Tibial artery (tissue), 4 donors: ENCODE results near the gene TOMT.

ENCODE experiments used
- DNase-seq, 2 donors: peaks; one replicate each; pipeline ENCODE4 v3.0.0-alpha.2; 2019
- H3K27ac ChIP-seq, 2 donors: fragments of 200-600 bp; sonication (generic) in 1 of 2; 1 replicate in 1 of 2; 2 replicates in 1 of 2; pipeline ENCODE4 v1.5.1; 2018 to 2019; ENCODE audit warnings: mild to moderate bottlenecking in 1 of 2
- H3K27me3 ChIP-seq, 2 donors: fragments of 200-600 bp; sonication (generic) in 1 of 2; one replicate each; pipeline versions ENCODE4 v1.5.1 to v1.6.0; 2016 to 2019
- H3K36me3 ChIP-seq, 3 donors: fragments of 200-600 bp; sonication (generic) in 2 of 3; one replicate each; pipeline ENCODE4 v1.5.1; 2016 to 2019; ENCODE audit warnings: mild to moderate bottlenecking in 2 of 3
- H3K4me1 ChIP-seq, 4 donors: fragments of 200-600 bp; sonication (generic) in 2 of 4; 1 replicate in 3 of 4; 2 replicates in 1 of 4; pipeline ENCODE4 v1.5.1; 2016 to 2019
- H3K4me3 ChIP-seq, 2 donors: fragments of 200-600 bp; sonication (generic) in 1 of 2; 1 replicate in 1 of 2; 2 replicates in 1 of 2; pipeline ENCODE4 v1.5.1; 2018 to 2019; ENCODE audit warnings: mild to moderate bottlenecking in 2 of 2
- H3K9me3 ChIP-seq, 3 donors: fragments of 200-600 bp; sonication (generic) in 1 of 3; one replicate each; pipeline ENCODE4 v1.5.1; 2016 to 2019
- CTCF ChIP-seq, 2 experiments: fragments of 200-600 bp in 1 of 2; fragments of 450-650 bp in 1 of 2; IDR thresholded peaks; one replicate each; pipeline ENCODE4 v1.5.1; 2017 to 2019; ENCODE audit warnings: antibody characterized with exemption in 2 of 2, mild to moderate bottlenecking in 1 of 2, moderate library complexity in 1 of 2
- intact Hi-C: fragments of 100-400 bp; cut with DNase I; formaldehyde crosslinking; loops from one replicate; pipeline ENCODE4 v1.15.0; 2023; ENCODE audit warnings: low total_unique reads

TOMT gene

GRCh38 chr11:72067676-72068075 lies 38.0 kb upstream of the TOMT start:
- no peak for DNase-seq
- Histone ChIP-seq H3K4me3 (no peak overlapping the region), H3K9me3 (no peaks in the 10 kb centered on the region), H3K27me3 (no peaks in the 10 kb centered on the region), H3K36me3 (peaks cover 0 to 5% (median 0%) of the 10 kb centered on the region in 3 donors), H3K27ac (peak overlapping the region in 1 of 2 donors; percentile 71), H3K4me1 (peaks cover 0 to 60% (median 41%) of the 10 kb centered on the region in 4 donors)
- intact Hi-C loops, result no loop called here
- TF ChIP-seq CTCF (IDR thresholded peaks at IDR 0.05), result no peak

- Histone ChIP-seq H3K27ac (peak overlapping the region; percentile 67 to 71), H3K36me3 (peaks cover 0 to 5% (median 0%) of the 10 kb centered on the region in 3 donors), H3K4me1 (peaks cover 0 to 60% (median 42%) of the 10 kb centered on the region in 4 donors), H3K4me3 (no peak overlapping the region), H3K27me3 (no peaks in the 10 kb centered on the region), H3K9me3 (no peaks in the 10 kb centered on the region)
- DNase-seq, result no peak
- intact Hi-C loops, result no loop called here
- TF ChIP-seq CTCF (IDR thresholded peaks at IDR 0.05), result no peak
These were observed 36.5 kb upstream of the TOMT start for GRCh38 chr11:72069200-72069599.

DNA sequence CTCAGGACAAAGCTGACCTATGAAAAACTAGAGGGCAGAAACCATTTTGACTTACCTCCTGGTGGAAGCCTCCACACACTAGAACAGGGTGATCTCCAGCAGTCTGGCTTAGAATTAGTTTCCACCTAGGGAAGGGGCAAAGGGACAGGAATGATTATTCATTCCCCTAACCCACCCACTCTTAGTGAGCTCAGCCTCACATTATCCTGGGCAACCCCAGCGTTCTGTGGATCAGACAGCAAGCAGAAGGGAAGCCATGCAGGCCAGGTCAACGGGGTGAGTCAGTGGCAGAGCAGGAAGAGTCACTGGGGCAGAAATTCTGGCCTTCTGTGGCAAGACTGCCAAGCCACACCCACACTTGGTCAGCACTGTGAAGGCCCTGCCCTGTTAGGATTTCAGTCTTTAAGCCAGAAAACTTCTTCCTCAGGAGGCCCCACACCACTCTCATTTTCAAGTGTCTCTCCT lies 35.9 kb upstream of the TOMT start:
- no peaks in the 10 kb centered on the region for H3K9me3 ChIP-seq

GRCh38 chr11:72070491-72070890 lies 35.2 kb upstream of the TOMT start:
- TF ChIP-seq CTCF (IDR thresholded peaks at IDR 0.05), result no peak
- intact Hi-C loops, result no loop called here
- Histone ChIP-seq H3K27me3 (no peaks in the 10 kb centered on the region), H3K9me3 (no peaks in the 10 kb centered on the region), H3K27ac (peak overlapping the region; percentile 67 to 71), H3K4me3 (no peak overlapping the region), H3K4me1 (peaks cover 0 to 60% (median 42%) of the 10 kb centered on the region in 4 donors), H3K36me3 (peaks cover 0 to 5% (median 4%) of the 10 kb centered on the region in 3 donors)
- DNase-seq, result no peak

More for the DNA sequence above, 35.9 kb upstream of the TOMT start:
- Histone ChIP-seq H3K4me1 (peaks cover 0 to 60% (median 42%) of the 10 kb centered on the region in 4 donors), H3K36me3 (peaks cover 0 to 5% (median 0%) of the 10 kb centered on the region in 3 donors), H3K27me3 (no peaks in the 10 kb centered on the region), H3K27ac (peak overlapping the region; percentile 67 to 71), H3K4me3 (no peak overlapping the region)
- intact Hi-C loops, result no loop called here
- no peak for TF ChIP-seq CTCF (IDR thresholded peaks at IDR 0.05)
- DNase-seq, result peak; percentile 91 to 92

DNA sequence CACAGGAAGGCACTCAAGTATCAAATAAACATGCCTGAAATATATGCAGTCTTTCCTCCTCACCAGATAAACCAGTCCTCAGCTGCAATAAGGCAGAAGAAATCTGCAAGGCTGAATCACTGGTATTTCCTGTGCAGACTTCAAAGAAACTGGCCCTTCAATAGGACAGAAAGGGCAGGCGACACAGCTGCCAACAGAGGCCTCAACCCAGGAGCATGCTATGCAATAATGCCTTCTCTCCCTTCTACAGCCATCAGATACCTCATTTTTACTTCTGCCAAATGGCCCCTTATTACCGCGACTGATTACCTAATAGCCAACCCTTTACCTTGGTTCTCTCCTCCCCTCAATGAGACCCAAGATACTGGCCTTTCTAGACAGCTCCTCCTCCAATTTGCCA lies 33.4 kb upstream of the TOMT start:
- Histone ChIP-seq H3K4me3 (no peak overlapping the region), H3K27me3 (no peaks in the 10 kb centered on the region), H3K9me3 (no peaks in the 10 kb centered on the region), H3K36me3 (peaks cover 5 to 12% (median 6%) of the 10 kb centered on the region in 3 donors), H3K4me1 (peaks cover 0 to 49% (median 36%) of the 10 kb centered on the region in 4 donors), H3K27ac (no peak overlapping the region)
- DNase-seq, result no peak
- intact Hi-C loops, result no loop called here
- no peak for TF ChIP-seq CTCF (IDR thresholded peaks at IDR 0.05)

- Histone ChIP-seq H3K4me3 (no peak overlapping the region), H3K27me3 (no peaks in the 10 kb centered on the region), H3K4me1 (peaks cover 0 to 39% (median 20%) of the 10 kb centered on the region in 4 donors), H3K9me3 (no peaks in the 10 kb centered on the region), H3K36me3 (peaks cover 0 to 12% (median 6%) of the 10 kb centered on the region in 3 donors), H3K27ac (no peak overlapping the region)
- intact Hi-C loops, result no loop called here
- TF ChIP-seq CTCF (IDR thresholded peaks at IDR 0.05), result no peak
- DNase-seq, result peak in 1 of 2 donors; percentile 33
These were observed 30.6 kb upstream of the TOMT start for GRCh38 chr11:72075109-72075508.
